CD4-positive, alpha-beta T cell treated with Interleukin-17A for 4 hours (primary cell): ENCODE data around the gene GNA12.

ENCODE experiments used
- DNase-seq: peaks from one replicate; pipeline ENCODE4 v3.0.0-alpha.2; 2020; ENCODE audit warnings: mixed read lengths

GNA12 gene

GRCh38 chr7:2844153-2845033 lies at the start of gene GNA12:
GNA12 (minus strand) TSS chr7:2844308; CDS start chr7:2844161, 147 bp downstream.
- peak; percentile 99 for DNase-seq

- no peak for DNase-seq
Observed at GRCh38 chr7:2893411-2893861, 49.3 kb upstream of the GNA12 start.

DNA sequence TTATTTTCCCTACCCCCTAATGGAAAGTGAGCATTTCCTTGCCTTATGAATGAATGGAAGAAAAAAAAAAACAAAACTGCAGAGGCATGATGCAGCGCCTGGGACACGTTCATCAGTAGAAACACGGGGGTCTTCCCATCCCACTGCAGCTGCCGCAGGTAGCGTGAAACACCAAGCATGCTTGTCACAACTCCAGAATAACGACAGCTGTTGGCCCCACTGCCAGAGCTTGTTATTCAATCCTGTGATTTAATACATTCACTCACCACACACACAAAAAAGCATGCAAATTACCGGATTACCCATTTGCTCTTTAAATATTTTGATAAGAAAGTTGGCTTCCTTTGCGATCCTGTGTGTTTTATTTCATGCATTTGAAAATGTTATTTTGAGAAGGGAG lies 48.4 kb upstream of the GNA12 start:
- no peak for DNase-seq

GRCh38 chr7:2887816-2888215 lies 43.7 kb upstream of the GNA12 start:
- DNase-seq = no peak

DNA sequence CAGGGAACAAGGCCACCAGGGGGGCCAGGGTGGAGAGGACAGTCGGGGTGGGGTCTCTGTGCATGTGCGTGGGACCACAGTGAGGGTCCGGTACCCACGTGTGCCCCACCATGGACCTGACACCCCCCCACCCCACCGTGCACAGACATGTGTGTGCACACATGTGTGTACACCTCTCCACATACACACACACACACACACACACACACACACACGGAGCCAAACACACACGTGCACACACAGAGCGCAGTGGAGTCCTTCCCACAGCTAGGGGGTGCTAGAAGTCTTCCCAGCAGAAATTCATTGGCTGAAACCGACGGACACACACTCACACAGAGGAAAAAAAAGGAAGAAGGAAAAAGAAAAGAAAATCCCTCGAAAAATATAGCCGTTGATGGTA lies 42.8 kb upstream of the GNA12 start:
- DNase-seq = peak; percentile 69

DNA sequence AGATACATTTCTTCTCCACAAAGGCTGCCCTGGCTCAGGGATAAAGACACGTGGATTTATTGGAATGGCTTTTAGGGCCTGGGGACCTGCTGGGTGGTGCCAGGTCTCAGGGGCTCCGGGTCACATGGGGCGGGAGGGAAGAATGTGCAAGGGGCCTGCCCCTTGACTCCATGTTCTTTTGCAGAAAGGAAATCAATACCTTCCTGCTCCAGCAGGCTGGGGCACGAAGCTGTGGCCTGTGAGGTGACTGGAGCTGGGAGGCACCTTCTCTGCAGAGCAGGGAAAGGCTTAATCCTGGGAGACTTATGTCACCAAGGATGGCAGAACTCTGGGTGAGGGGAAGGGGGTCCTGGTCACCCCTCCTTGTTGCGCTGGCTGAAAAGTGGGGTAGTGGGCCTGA lies 42.3 kb upstream of the GNA12 start:
- DNase-seq = no peak

DNA sequence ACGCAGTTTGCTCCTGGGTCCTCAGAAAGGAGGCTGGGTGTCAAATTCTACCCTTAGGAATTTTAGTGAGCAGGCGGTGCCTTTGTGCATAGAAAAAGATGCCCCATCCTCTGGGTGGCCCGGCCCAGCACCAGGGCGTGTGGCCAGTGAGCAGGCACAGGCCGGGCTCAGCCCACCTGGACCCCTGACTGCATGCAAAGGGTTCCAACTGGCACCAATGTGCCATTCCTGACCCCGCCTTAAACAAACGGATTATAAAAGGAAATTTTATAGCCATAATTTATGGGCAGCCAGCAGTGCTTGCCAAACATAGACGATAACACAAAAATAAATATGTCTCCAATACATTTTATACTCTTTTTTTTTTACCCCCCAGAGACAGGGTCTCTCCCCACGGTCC lies 40.1 kb upstream of the GNA12 start:
- no peak for DNase-seq

DNA sequence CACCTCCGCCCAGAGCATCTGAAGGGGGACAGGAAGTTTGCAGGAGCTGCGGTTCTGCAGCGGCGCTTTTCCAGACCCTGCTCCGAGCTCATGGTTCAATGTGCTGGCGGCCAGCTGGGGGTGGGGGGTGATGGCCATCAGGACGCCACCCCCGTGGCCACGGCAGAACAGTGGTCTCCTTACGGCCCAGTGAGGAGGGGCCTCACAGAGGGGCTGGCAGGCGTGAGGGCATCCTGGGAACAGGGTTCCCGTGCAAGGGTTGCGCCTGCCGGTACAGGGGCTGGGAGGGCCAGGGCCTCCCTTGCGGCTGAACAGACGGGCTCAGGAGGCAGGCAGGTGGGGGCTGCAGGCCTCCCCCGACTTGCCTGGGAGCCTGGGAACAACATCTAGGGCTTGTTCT lies 39.0 kb upstream of the GNA12 start:
- no peak for DNase-seq

- no peak for DNase-seq
Observed at GRCh38 chr7:2882111-2882510, 38.0 kb upstream of the GNA12 start.

DNA sequence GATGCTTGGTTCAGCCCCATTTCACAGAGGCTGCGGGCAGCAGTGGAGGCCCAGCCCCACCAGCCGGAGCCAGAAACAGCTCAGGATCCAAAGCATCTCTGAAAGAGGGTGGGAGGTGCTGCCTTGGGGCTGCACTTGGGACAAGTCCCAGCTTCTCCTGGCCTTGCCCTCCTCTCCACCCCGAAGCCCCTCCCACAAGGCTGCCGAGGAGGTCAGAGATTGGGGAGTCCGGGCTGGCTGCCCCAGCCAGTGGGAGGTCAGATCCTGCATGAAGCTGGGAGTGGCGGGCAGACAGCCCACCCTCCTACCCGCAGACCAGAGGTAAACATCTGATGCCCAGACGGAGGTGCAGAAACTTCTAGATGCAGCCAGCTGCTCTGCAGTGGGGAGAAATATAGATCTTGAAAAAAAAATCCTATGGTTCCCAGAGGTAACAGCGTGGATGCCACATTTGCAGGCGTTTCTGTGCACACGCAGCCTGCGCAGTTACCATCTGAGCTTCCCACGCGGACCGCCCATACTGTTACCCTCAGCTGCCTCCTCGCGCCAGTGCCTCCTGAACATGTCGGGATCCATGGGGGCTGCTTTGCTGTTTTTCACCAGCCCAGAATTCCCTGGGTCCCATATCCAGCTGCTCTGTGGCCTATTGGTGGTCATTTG lies 36.9 kb upstream of the GNA12 start:
- DNase-seq = no peak

GRCh38 chr7:2880051-2880450 lies 35.9 kb upstream of the GNA12 start:
- DNase-seq = no peak

GRCh38 chr7:2879354-2879753 lies 35.2 kb upstream of the GNA12 start:
- DNase-seq = no peak

DNA sequence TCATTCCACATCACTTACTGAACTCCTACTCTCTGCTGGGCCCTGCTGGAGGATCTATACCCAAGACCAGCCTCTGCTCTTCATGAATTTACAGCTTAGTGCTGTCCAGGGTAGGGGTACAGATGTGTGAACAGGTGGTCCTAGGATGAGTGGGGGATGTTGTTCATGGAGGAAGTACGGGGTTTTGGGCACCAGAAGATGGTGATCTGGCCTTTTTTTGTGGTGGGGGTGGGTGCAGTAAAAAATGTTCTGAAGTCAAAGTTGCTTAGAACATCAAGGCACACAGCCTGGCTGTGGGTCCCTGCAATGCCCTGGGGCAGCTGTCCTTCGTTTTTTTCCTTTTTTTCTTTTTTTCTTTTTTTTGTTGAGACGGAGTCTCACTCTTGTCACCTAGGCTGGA lies 34.2 kb upstream of the GNA12 start:
- no peak for DNase-seq

GRCh38 chr7:2876031-2876731 lies 32.1 kb upstream of the GNA12 start:
- DNase-seq = no peak

- DNase-seq = no peak
Observed at GRCh38 chr7:2873686-2874551, 29.8 kb upstream of the GNA12 start.

GRCh38 chr7:2873146-2873545 lies 29.0 kb upstream of the GNA12 start:
- DNase-seq = no peak

- DNase-seq = no peak
Observed at GRCh38 chr7:2872296-2872874, 28.3 kb upstream of the GNA12 start.

GRCh38 chr7:2870471-2870931 lies 26.4 kb upstream of the GNA12 start:
- DNase-seq = peak; percentile 84

DNA sequence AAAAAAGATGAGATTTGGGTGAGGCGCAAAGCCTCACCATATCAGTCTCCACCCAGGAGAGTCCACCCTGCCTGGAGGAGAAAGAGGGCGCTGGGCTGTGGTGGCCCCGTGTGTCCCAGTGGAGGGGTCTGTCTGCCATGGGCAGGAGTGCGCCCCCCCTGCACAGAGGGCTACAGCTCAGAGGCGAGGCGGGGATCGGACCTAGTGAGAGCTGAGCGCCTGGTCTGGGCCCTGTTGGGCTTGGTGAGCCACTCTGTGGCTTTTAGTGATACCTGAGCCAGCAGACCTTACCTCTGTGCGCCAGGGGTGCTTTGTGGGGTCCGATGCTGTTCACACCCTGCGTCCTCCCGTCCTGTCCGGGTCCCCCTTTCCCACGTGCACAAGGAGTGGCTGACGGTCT lies 25.9 kb upstream of the GNA12 start:
- DNase-seq = peak; percentile 15

GRCh38 chr7:2866601-2867000 lies 22.5 kb upstream of the GNA12 start:
- no peak for DNase-seq

GRCh38 chr7:2864999-2865670 lies 21.0 kb upstream of the GNA12 start:
- DNase-seq = peak; percentile 84
